ENCODE results near the gene FDPS.
A peak's percentile ranks its signal among the peaks of the same experiment; 100 is the strongest.

The FDPS gene

GRCh38 chr1:155304558-155305063 lies 4.1 kb upstream of the FDPS start:
- H3K4me3 ChIP-seq (ENCODE audit: control insufficient read depth, low read depth, low read length), result no peak overlapping the region
- no peak for DNase-seq (ENCODE audit: low read depth)

GRCh38 chr1:155305881-155306391 lies 2.7 kb upstream of the FDPS start:
- no peak for TF ChIP-seq CTCF (conservative IDR thresholded peaks at IDR 0.05; ENCODE audit: control insufficient read depth, insufficient read depth, low read depth, low read length)
- DNase-seq (ENCODE audit: low read depth), result peak; percentile 41
- no peak overlapping the region for H3K4me3 ChIP-seq (ENCODE audit: control insufficient read depth, low read depth, low read length)

More at GRCh38 chr1:155304558-155305063, 4.1 kb upstream of the FDPS start:
- no peak for TF ChIP-seq CTCF (conservative IDR thresholded peaks at IDR 0.05; ENCODE audit: control insufficient read depth, insufficient read depth, low read depth, low read length)

GRCh38 chr1:155307247-155307740 lies 1.4 kb upstream of the FDPS start:
- DNase-seq (ENCODE audit: low read depth), result peak; percentile 76

GRCh38 chr1:155309423-155310021 lies 856 bp downstream of the FDPS start:
- peak overlapping the region; percentile 65 for H3K4me3 ChIP-seq (ENCODE audit: control insufficient read depth, low read depth, low read length)
- no peak for TF ChIP-seq CTCF (conservative IDR thresholded peaks at IDR 0.05; ENCODE audit: control insufficient read depth, insufficient read depth, low read depth, low read length)
- no peak for DNase-seq (ENCODE audit: low read depth)

More at GRCh38 chr1:155307247-155307740, 1.4 kb upstream of the FDPS start:
- TF ChIP-seq CTCF (conservative IDR thresholded peaks at IDR 0.05; ENCODE audit: control insufficient read depth, insufficient read depth, low read depth, low read length), result peak; percentile 51
- H3K4me3 ChIP-seq (ENCODE audit: control insufficient read depth, low read depth, low read length), result no peak overlapping the region

- no peak for DNase-seq (ENCODE audit: low read depth)
- no peak overlapping the region for H3K4me3 ChIP-seq (ENCODE audit: control insufficient read depth, low read depth, low read length)
- no peak for TF ChIP-seq CTCF (conservative IDR thresholded peaks at IDR 0.05; ENCODE audit: control insufficient read depth, insufficient read depth, low read depth, low read length)
Observed at GRCh38 chr1:155313261-155313660, 4.6 kb downstream of the FDPS start.

GRCh38 chr1:155316922-155317321 lies 8.3 kb downstream of the FDPS start:
- H3K4me3 ChIP-seq (ENCODE audit: control insufficient read depth, low read depth, low read length), result no peak overlapping the region
- no peak for DNase-seq (ENCODE audit: low read depth)
- no peak for TF ChIP-seq CTCF (conservative IDR thresholded peaks at IDR 0.05; ENCODE audit: control insufficient read depth, insufficient read depth, low read depth, low read length)
